SK-N-SH (cell line): ENCODE measurements around the gene PRPF6. TPM values are rescaled to one million over a fixed set of nuclear protein-coding genes. Genes with fewer than 3 reads are reported as not detected.
"Not testable (repeated sequence)": the region's sequence is repeated elsewhere in the genome, so short reads cannot be mapped to it uniquely, and the experiment has no call there.

Source experiments
- CTCF ChIA-PET: fragments of 300-600, 350-600 bp; formaldehyde crosslinking; extraction: SDS; loops from one replicate; lab custom pipeline; 2021; lab: Yijun Ruan, JAX
- POLR2A ChIA-PET: fragments of 350-600 bp; sonication (Branson Sonifier 250); formaldehyde crosslinking; extraction: SDS; loops from one replicate; lab custom pipeline; 2020; ENCODE audit warnings: antibody characterized with exemption, inconsistent platforms; lab: Yijun Ruan, JAX
- DNase-seq: peaks from one replicate; pipeline ENCODE4 v3.0.0; 2012
- H2AFZ ChIP-seq: fragments of 200-600 bp; sonication (generic); 2 replicates; pipeline ENCODE4 v1.8.1; 2016; ENCODE audit warnings: antibody characterized with exemption, mild to moderate bottlenecking, low read depth
- H3F3A ChIP-seq: fragments of 200-600 bp; sonication (generic); replicated peaks from 2 replicates; pipeline ENCODE3; 2016; ENCODE audit warnings: antibody characterized with exemption, mild to moderate bottlenecking; ENCODE audit not compliant: insufficient read depth
- H3K27ac ChIP-seq, 2 experiments: fragments of 200-500 bp in 1 of 2; fragments of 200-600 bp in 1 of 2; sonication (Bioruptor generic) in 1 of 2; sonication (generic), shearing (Covaris generic) in 1 of 2; 2 replicates each; pipeline versions ENCODE4 v1.5.1 to v1.6.1; 2014 to 2016; ENCODE audit warnings: low read depth in 2 of 2, inconsistent platforms in 1 of 2, low read length in 1 of 2, mild to moderate bottlenecking in 1 of 2, mixed read lengths in 1 of 2
- H3K27me3 ChIP-seq: fragments of 200-600 bp; sonication (generic), shearing (Covaris generic); 2 replicates; pipeline ENCODE4 v1.6.1; 2016; ENCODE audit warnings: mixed run types; ENCODE audit not compliant: insufficient read depth
- H3K36me3 ChIP-seq, 2 experiments: fragments of 200-500 bp in 1 of 2; fragments of 200-600 bp in 1 of 2; sonication (Bioruptor generic) in 1 of 2; sonication (generic) in 1 of 2; replicated peaks in 1 of 2; 2 replicates each; pipeline versions ENCODE3 to v1.5.1; 2014 to 2016; ENCODE audit warnings: low read length in 1 of 2, mild to moderate bottlenecking in 1 of 2; ENCODE audit not compliant: insufficient read depth in 2 of 2, control insufficient read depth in 1 of 2
- H3K4me1 ChIP-seq, 2 experiments: fragments of 200-500 bp in 1 of 2; fragments of 200-600 bp in 1 of 2; sonication (Bioruptor generic) in 1 of 2; sonication (generic), shearing (Covaris generic) in 1 of 2; 2 replicates each; pipeline versions ENCODE4 v1.5.1 to v1.6.1; 2014 to 2016; ENCODE audit warnings: low read depth in 1 of 2, low read length in 1 of 2, mixed run types in 1 of 2; ENCODE audit not compliant: insufficient read depth in 2 of 2, control insufficient read depth in 1 of 2
- H3K4me2 ChIP-seq: fragments of 200-600 bp; sonication (generic), shearing (Covaris generic); 2 replicates; pipeline ENCODE4 v1.6.1; 2017; ENCODE audit warnings: mixed run types
- H3K4me3 ChIP-seq, 2 experiments: fragments of 200-500 bp in 1 of 2; fragments of 200-600 bp in 1 of 2; sonication (Bioruptor generic) in 1 of 2; sonication (generic), shearing (Covaris generic) in 1 of 2; 2 replicates each; pipeline versions ENCODE4 v1.5.1 to v1.8.1; 2014 to 2016; ENCODE audit warnings: low read depth in 2 of 2, inconsistent platforms in 1 of 2, low read length in 1 of 2, mild to moderate bottlenecking in 1 of 2, mixed read lengths in 1 of 2, moderate library complexity in 1 of 2
- H3K79me2 ChIP-seq: fragments of 200-600 bp; sonication (generic); 2 replicates; pipeline ENCODE4 v1.8.1; 2017; ENCODE audit warnings: mild to moderate bottlenecking; ENCODE audit not compliant: insufficient read depth
- H3K9ac ChIP-seq: fragments of 200-600 bp; sonication (generic); 2 replicates; pipeline ENCODE4 v1.6.1; 2017; ENCODE audit warnings: mixed run types
- H3K9me2 ChIP-seq: fragments of 200-600 bp; sonication (generic); 2 replicates; pipeline ENCODE4 v1.6.1; 2017; ENCODE audit warnings: mixed run types
- H3K9me3 ChIP-seq: fragments of 200-600 bp; sonication (generic); 2 replicates; pipeline ENCODE4 v1.6.1; 2017; ENCODE audit warnings: mixed run types, mild to moderate bottlenecking, moderate library complexity
- H4K20me1 ChIP-seq: fragments of 200-600 bp; sonication (generic); 2 replicates; pipeline ENCODE4 v1.6.1; 2017; ENCODE audit warnings: mild to moderate bottlenecking, mixed run types; ENCODE audit not compliant: insufficient read depth
- FOXM1 ChIP-seq: IDR thresholded peaks from 2 replicates; pipeline ENCODE4 v1.4.0; 2012; ENCODE audit warnings: low read depth, mild to moderate bottlenecking
- MAX ChIP-seq: IDR thresholded peaks from 2 replicates; pipeline ENCODE4 v1.4.0; 2012; ENCODE audit warnings: low read depth
- MEF2A ChIP-seq: IDR thresholded peaks from 2 replicates; pipeline ENCODE4 v1.4.0; 2012; ENCODE audit warnings: low read depth, borderline replicate concordance
- NRF1 ChIP-seq: IDR thresholded peaks from 2 replicates; pipeline ENCODE4 v1.6.1; 2012; ENCODE audit warnings: low read depth, mild to moderate bottlenecking, low read length
- SMC3 ChIP-seq: IDR thresholded peaks from 2 replicates; pipeline ENCODE4 v1.6.1; 2012; ENCODE audit warnings: low read depth, low read length, improper control_type of control experiment
- ZBTB33 ChIP-seq: IDR thresholded peaks from 2 replicates; pipeline ENCODE4 v1.4.0; 2012; ENCODE audit warnings: low read depth, borderline replicate concordance
- WGBS: methylation state at CpG from one replicate; pipeline ENCODE4 v1.1.6; 2017; ENCODE audit warnings: low lambda C conversion rate; 5-methylcytosine and 5-hydroxymethylcytosine counted together
- polyA plus RNA-seq, 3 experiments: library from polyadenylated mRNA; depleted of rRNA; stranded (reverse); fragments of >200 nt; gene quantifications; 2 replicates each; pipeline ENCODE4 v1.2.3, GENCODE V29; 2012

Gene PRPF6
- polyA plus RNA-seq, 1 of the 3 experiments (the other 2 are of a cell fraction) = 59.1 TPM

- Histone ChIP-seq H4K20me1 (no peaks in the 10 kb centered on the region), H3K9me2 (no peaks in the 10 kb centered on the region), H3K9ac (no peak overlapping the region), H2AFZ (no peak overlapping the region), H3K27me3 (no peaks in the 10 kb centered on the region), H3K27ac (no peak overlapping the region), H3K4me3 (peak overlapping the region in 1 of 2 experiments; percentile 75; a peak in 2 of 4 replicates), H3K79me2 (peaks cover 15% of the 10 kb centered on the region), H3K4me2 (peak overlapping the region; percentile 99), H3F3A (no peaks in the 10 kb centered on the region), H3K9me3 (no peaks in the 10 kb centered on the region), H3K36me3 (peaks cover 0 to 23% of the 10 kb centered on the region in 2 experiments), H3K4me1 (peaks cover 7 to 18% of the 10 kb centered on the region in 2 experiments; a peak in 2 of 4 replicates)
- POLR2A ChIA-PET = interaction anchor here (0.7 kb wide), 2 partner anchors 15 to 418 kb away, joined by 3 read pairs; partner anchors contain the start of gene UCKL1
- TF ChIP-seq MAX = no peak
- no peak for TF ChIP-seq MEF2A
- TF ChIP-seq FOXM1 = no peak
- no peak for TF ChIP-seq ZBTB33
- TF ChIP-seq NRF1 = no peak
- TF ChIP-seq SMC3 = no peak
- CTCF ChIA-PET = interaction anchor here (0.7 to 1.0 kb wide), 3 partner anchors 9 to 106 kb away, joined by 3 read pairs; partner anchors contain the start of gene PRPF6
- 91% methylated on average over 5 of the region's 5 CpGs for WGBS
- DNase-seq = no peak
Observed at GRCh38 chr20:63970714-63971431, 10.1 kb upstream of the PRPF6 start.

GRCh38 chr20:63971960-63972311 lies 9.0 kb upstream of the PRPF6 start:
- not testable (repeated sequence) for H3K4me3 ChIP-seq, H4K20me1 ChIP-seq, H3K9me3 ChIP-seq, H3K27me3 ChIP-seq, H3K4me2 ChIP-seq, H3F3A ChIP-seq, H2AFZ ChIP-seq, DNase-seq, H3K9ac ChIP-seq, H3K9me2 ChIP-seq, H3K27ac ChIP-seq
- 94% methylated on average over 10 of the region's 10 CpGs for WGBS
- ChIA-PET POLR2A (interaction anchor here (0.7 kb wide), 3 partner anchors 16 to 437 kb away, joined by 3 read pairs; partner anchors contain the start of gene UCKL1), CTCF (interaction anchor here (1.0 to 4.5 kb wide), 4 partner anchors 66 to 197 kb away, joined by 3 to 44 read pairs (median 18); no protein-coding TSS in a partner anchor)
- Histone ChIP-seq H3K4me1 (peaks cover 7 to 18% of the 10 kb centered on the region in 2 experiments; a peak in 2 of 4 replicates), H3K79me2 (peaks cover 15% of the 10 kb centered on the region), H3K36me3 (peaks cover 0 to 14% of the 10 kb centered on the region in 2 experiments)
